CD4-positive, alpha-beta memory T cell (primary cell): ENCODE measurements around the gene RAPH1. TPM values are rescaled to one million over a fixed set of nuclear protein-coding genes. Genes with fewer than 3 reads are reported as not detected.

Experiments
- CTCF ChIA-PET: fragments of 350-600 bp; sonication (Branson Sonifier 250); formaldehyde crosslinking; loops from one replicate; lab custom pipeline; 2021; ENCODE audit warnings: inconsistent platforms; ENCODE audit not compliant: partially characterized antibody; lab: Charles Lee
- POLR2A ChIA-PET: fragments of 350-600 bp; sonication (Branson Sonifier 250); formaldehyde crosslinking; loops from one replicate; lab custom pipeline; 2021; ENCODE audit not compliant: partially characterized antibody; lab: Charles Lee
- DNase-seq, 5 donors: peaks; one replicate each; pipeline versions ENCODE4 v3.0.0 to v3.0.0-alpha.2; 2020 to 2022; ENCODE audit warnings: mixed read lengths in 1 of 5
- H3K27ac ChIP-seq: one replicate; pipeline ENCODE4 v1.7.0; 2013; ENCODE audit warnings: low read depth, low read length
- H3K27me3 ChIP-seq: 2 replicates; pipeline ENCODE4 v1.7.0; 2013; ENCODE audit warnings: mild to moderate bottlenecking, low read length, moderate library complexity; ENCODE audit not compliant: insufficient read depth
- H3K36me3 ChIP-seq: 2 replicates; pipeline ENCODE4 v1.7.0; 2013; ENCODE audit warnings: mild to moderate bottlenecking, low read length, moderate library complexity; ENCODE audit not compliant: insufficient read depth
- H3K4me1 ChIP-seq: 2 replicates; pipeline ENCODE4 v1.7.0; 2013; ENCODE audit warnings: mild to moderate bottlenecking, low read length, moderate library complexity; ENCODE audit not compliant: insufficient read depth
- H3K4me3 ChIP-seq, 2 donors: one replicate each; pipeline ENCODE4 v1.7.0; 2013; ENCODE audit warnings: low read length in 2 of 2, mild to moderate bottlenecking in 1 of 2
- H3K9me3 ChIP-seq, 2 donors: one replicate each; pipeline ENCODE4 v1.7.0; 2013; ENCODE audit warnings: low read length in 2 of 2, control low read depth in 1 of 2; ENCODE audit not compliant: control insufficient read depth in 1 of 2
- H3K27ac Mint-ChIP-seq, 7 donors: one replicate each; pipeline ENCODE4 v1.8.0; 2020 to 2021; ENCODE audit warnings: mixed read lengths in 7 of 7, mild to moderate bottlenecking in 6 of 7, inconsistent platforms in 3 of 7, moderate library complexity in 3 of 7
- H3K27me3 Mint-ChIP-seq, 2 donors: one replicate each; pipeline ENCODE4 v1.8.0; 2020 to 2021; ENCODE audit warnings: mixed read lengths in 2 of 2
- H3K36me3 Mint-ChIP-seq, 2 donors: one replicate each; pipeline ENCODE4 v1.8.0; 2020 to 2021; ENCODE audit warnings: mixed read lengths in 2 of 2, inconsistent platforms in 1 of 2, mild to moderate bottlenecking in 1 of 2
- H3K4me1 Mint-ChIP-seq, 4 donors: one replicate each; pipeline ENCODE4 v1.8.0; 2020 to 2021; ENCODE audit warnings: mixed read lengths in 4 of 4, mild to moderate bottlenecking in 1 of 4
- H3K4me3 Mint-ChIP-seq, 8 donors: one replicate each; pipeline ENCODE4 v1.8.0; 2020 to 2021; ENCODE audit warnings: mixed read lengths in 8 of 8, mild to moderate bottlenecking in 7 of 8, moderate library complexity in 6 of 8, inconsistent platforms in 3 of 8
- H3K9me3 Mint-ChIP-seq, 8 donors: one replicate each; pipeline ENCODE4 v1.8.0; 2020 to 2021; ENCODE audit warnings: mixed read lengths in 8 of 8, mild to moderate bottlenecking in 5 of 8, inconsistent platforms in 3 of 8, moderate library complexity in 1 of 8
- intact Hi-C: fragments of 100-400 bp; cut with micrococcal nuclease; formaldehyde crosslinking; loops from one replicate; pipeline ENCODE4 v1.15.1; 2023
- polyA plus RNA-seq, 2 donors: library from polyadenylated mRNA; unstranded; fragments of 300-500 nt; fragmentation: Illumina TruSeq; gene quantifications; one replicate each; pipeline ENCODE4 v1.2.3, GENCODE V29; 2021
- total RNA-seq, 2 experiments: library from RNA; stranded (reverse); gene quantifications; one replicate each; pipeline ENCODE4 v1.2.3, GENCODE V29; 2021

RAPH1 gene
- total and polyA plus RNA-seq, 4 experiments from 2014 or later, result 1.0 to 2.6 (median 1.6) TPM

- no peaks in the 10 kb centered on the region for H3K27me3 Mint-ChIP-seq
- no peaks in the 10 kb centered on the region for H3K9me3 ChIP-seq
- ChIA-PET CTCF (no interaction called here), POLR2A (no interaction called here)
- no peak overlapping the region for H3K4me3 Mint-ChIP-seq
- no peak overlapping the region for H3K27ac Mint-ChIP-seq
- H3K36me3 Mint-ChIP-seq, result peaks cover 7 to 32% of the 10 kb centered on the region in 2 donors
- H3K9me3 Mint-ChIP-seq, result peaks cover 0 to 5% (median 0%) of the 10 kb centered on the region in 8 donors
- no peak overlapping the region for H3K27ac ChIP-seq
- DNase-seq, result no peak
- H3K27me3 ChIP-seq, result no peaks in the 10 kb centered on the region
- H3K4me3 ChIP-seq, result no peak overlapping the region
- intact Hi-C loops, result no loop called here
- no peaks in the 10 kb centered on the region for H3K36me3 ChIP-seq
- peaks cover 0 to 5% (median 2%) of the 10 kb centered on the region in 4 donors for H3K4me1 Mint-ChIP-seq
- H3K4me1 ChIP-seq, result no peaks in the 10 kb centered on the region
These were observed 180.1 kb downstream of the RAPH1 start for GRCh38 chr2:203354966-203355365.

DNA sequence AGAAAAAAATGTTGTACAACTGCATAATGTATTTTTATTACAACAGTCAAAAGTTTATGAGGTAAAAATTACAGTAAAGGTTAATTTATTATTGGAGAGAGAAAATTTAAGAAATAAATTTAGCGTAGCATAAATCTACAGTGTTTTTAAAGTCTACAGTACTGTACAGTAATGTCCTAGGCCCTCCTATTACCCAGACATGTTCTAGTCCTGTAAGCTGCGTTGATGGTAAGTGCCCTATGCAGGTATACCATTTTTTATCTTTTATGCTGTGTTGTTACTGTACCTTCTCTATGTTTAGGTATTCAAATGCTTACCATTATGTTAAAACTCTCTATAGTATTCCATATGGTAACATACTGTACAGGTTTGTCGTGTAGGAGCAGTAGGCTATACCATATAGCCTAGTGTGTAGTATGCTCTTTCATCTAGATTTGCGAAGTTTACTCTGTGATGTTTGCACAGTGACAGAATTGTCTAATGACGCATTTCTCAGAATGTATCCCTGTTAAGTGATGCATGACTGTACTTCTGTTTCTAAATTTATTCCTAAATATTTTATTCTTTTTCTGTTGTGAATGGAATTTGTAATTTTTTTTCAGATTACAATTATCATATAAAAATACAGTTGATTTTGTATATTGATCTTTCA, 182.4 kb downstream of the RAPH1 start:
- ChIA-PET CTCF (interaction anchor here (0.5 kb wide), 1 partner anchor 52 kb away, joined by 3 read pairs; no protein-coding TSS in a partner anchor), POLR2A (interaction anchor here (0.5 kb wide), 1 partner anchor 169 kb away, joined by 4 read pairs; no protein-coding TSS in a partner anchor)
- no peak overlapping the region for H3K27ac Mint-ChIP-seq
- no peak overlapping the region for H3K4me3 ChIP-seq
- H3K9me3 Mint-ChIP-seq, result no peaks in the 10 kb centered on the region
- no peaks in the 10 kb centered on the region for H3K9me3 ChIP-seq
- no peaks in the 10 kb centered on the region for H3K4me1 ChIP-seq
- H3K27me3 ChIP-seq, result no peaks in the 10 kb centered on the region
- H3K4me3 Mint-ChIP-seq, result no peak overlapping the region
- H3K27ac ChIP-seq, result no peak overlapping the region
- intact Hi-C loops, result no loop called here
- H3K27me3 Mint-ChIP-seq, result no peaks in the 10 kb centered on the region
- peaks cover 4 to 20% of the 10 kb centered on the region in 2 donors for H3K36me3 Mint-ChIP-seq
- H3K36me3 ChIP-seq, result no peaks in the 10 kb centered on the region
- peaks cover 0 to 3% (median 2%) of the 10 kb centered on the region in 4 donors for H3K4me1 Mint-ChIP-seq
- no peak for DNase-seq

GRCh38 chr2:203347375-203347774, 187.7 kb downstream of the RAPH1 start:
- Mint-ChIP-seq H3K36me3 (peaks cover 9 to 34% of the 10 kb centered on the region in 2 donors), H3K9me3 (peaks cover 0 to 2% (median 0%) of the 10 kb centered on the region in 8 donors), H3K4me3 (no peak overlapping the region), H3K4me1 (peaks cover 0 to 12% (median 8%) of the 10 kb centered on the region in 4 donors), H3K27me3 (no peaks in the 10 kb centered on the region), H3K27ac (no peak overlapping the region)
- Histone ChIP-seq H3K27me3 (no peaks in the 10 kb centered on the region), H3K27ac (no peak overlapping the region), H3K4me3 (no peak overlapping the region), H3K4me1 (no peaks in the 10 kb centered on the region), H3K9me3 (no peaks in the 10 kb centered on the region), H3K36me3 (no peaks in the 10 kb centered on the region)
- ChIA-PET CTCF (no interaction called here), POLR2A (no interaction called here)
- DNase-seq, result no peak
- intact Hi-C loops, result no loop called here

GRCh38 chr2:203346612-203347011, 188.5 kb downstream of the RAPH1 start:
- no peak for DNase-seq
- peak overlapping the region in 1 of 7 donors; percentile 10 for H3K27ac Mint-ChIP-seq
- peaks cover 0 to 12% (median 7%) of the 10 kb centered on the region in 4 donors for H3K4me1 Mint-ChIP-seq
- POLR2A ChIA-PET, result no interaction called here
- CTCF ChIA-PET, result no interaction called here
- no peak overlapping the region for H3K4me3 ChIP-seq
- H3K36me3 Mint-ChIP-seq, result peaks cover 10 to 31% of the 10 kb centered on the region in 2 donors
- H3K9me3 ChIP-seq, result no peaks in the 10 kb centered on the region
- H3K27ac ChIP-seq, result no peak overlapping the region
- H3K36me3 ChIP-seq, result no peaks in the 10 kb centered on the region
- intact Hi-C loops, result no loop called here
- no peak overlapping the region for H3K4me3 Mint-ChIP-seq
- H3K4me1 ChIP-seq, result no peaks in the 10 kb centered on the region
- peaks cover 0 to 2% (median 0%) of the 10 kb centered on the region in 8 donors for H3K9me3 Mint-ChIP-seq
- no peaks in the 10 kb centered on the region for H3K27me3 Mint-ChIP-seq
- no peaks in the 10 kb centered on the region for H3K27me3 ChIP-seq

GRCh38 chr2:203344667-203345066, 190.4 kb downstream of the RAPH1 start:
- no peak overlapping the region for H3K27ac Mint-ChIP-seq
- H3K4me1 ChIP-seq, result no peaks in the 10 kb centered on the region
- no peak overlapping the region for H3K27ac ChIP-seq
- H3K36me3 Mint-ChIP-seq, result peaks cover 14 to 36% of the 10 kb centered on the region in 2 donors
- H3K9me3 ChIP-seq, result no peaks in the 10 kb centered on the region
- H3K36me3 ChIP-seq, result no peaks in the 10 kb centered on the region
- H3K4me3 ChIP-seq, result no peak overlapping the region
- CTCF ChIA-PET, result interaction anchor here (0.8 to 1.1 kb wide), 2 partner anchors 17 to 30 kb away, joined by 3 read pairs; no protein-coding TSS in a partner anchor
- POLR2A ChIA-PET, result no interaction called here
- intact Hi-C loops, result no loop called here
- H3K9me3 Mint-ChIP-seq, result peaks cover 0 to 2% (median 0%) of the 10 kb centered on the region in 8 donors
- no peak for DNase-seq
- no peaks in the 10 kb centered on the region for H3K27me3 ChIP-seq
- H3K27me3 Mint-ChIP-seq, result no peaks in the 10 kb centered on the region
- H3K4me3 Mint-ChIP-seq, result no peak overlapping the region
- peaks cover 0 to 18% (median 8%) of the 10 kb centered on the region in 4 donors for H3K4me1 Mint-ChIP-seq

Other genes with a start within 250 kb of the RAPH1 start
- gene ABI2, start 206.9 kb downstream of the RAPH1 start, total RNA-seq, result 10 to 100 TPM; 30.6 to 39.1 TPM
- 10 to 100 TPM; 19.7 to 22.0 TPM for gene ABI2, start 206.9 kb downstream of the RAPH1 start, polyA plus RNA-seq
- 100 to 1,000 TPM; 203 to 222 TPM for gene CD28, start 171.3 kb upstream of the RAPH1 start, total RNA-seq
- gene CD28, start 171.3 kb upstream of the RAPH1 start, polyA plus RNA-seq, result 100 to 1,000 TPM in 1 of 2 donors, 10 to 100 TPM in 1; 80.0 to 132 TPM